Measurements from ENCODE around the gene SLC35E1.
"Not testable (repeated sequence)": the region's sequence is repeated elsewhere in the genome, so short reads cannot be mapped to it uniquely, and the experiment has no call there.

SLC35E1 gene

GRCh38 chr19:16506961-16507360 lies 65.3 kb downstream of the SLC35E1 start:
- Histone ChIP-seq H3K4me3 (ENCODE audit: low read length) (no peak overlapping the region), H3K79me2 (ENCODE audit: low read length) (no peaks in the 10 kb centered on the region), H2AFZ (ENCODE audit: low read length) (no peak overlapping the region), H3K9ac (ENCODE audit: low read length) (no peak overlapping the region), H4K20me1 (ENCODE audit: insufficient read depth, low read length) (no peaks in the 10 kb centered on the region), H3K4me2 (ENCODE audit: low read depth, low read length) (no peak overlapping the region), H3K4me1 (ENCODE audit: low read length) (no peaks in the 10 kb centered on the region), H3K27me3 (replicated peaks; ENCODE audit: insufficient read depth, low read length) (no peaks in the 10 kb centered on the region), H3K9me2 (replicated peaks; ENCODE audit: insufficient read depth, low read length) (no peaks in the 10 kb centered on the region), H3K36me3 (replicated peaks; ENCODE audit: insufficient read depth, low read length) (no peaks in the 10 kb centered on the region), H3K9me3 (replicated peaks; ENCODE audit: insufficient read depth, low read length) (no peaks in the 10 kb centered on the region), H3F3A (ENCODE audit: insufficient read depth, low read length) (no peaks in the 10 kb centered on the region), H3K27ac (ENCODE audit: low read length) (no peak overlapping the region)
- TF ChIP-seq CTCF (IDR thresholded peaks at IDR 0.05; ENCODE audit: low read length) = no peak
- TF ChIP-seq EZH2 (optimal IDR thresholded peaks at IDR 0.05; ENCODE audit: low read depth, low read length) = no peak
- no peak for TF ChIP-seq EZH2phosphoT487 (IDR thresholded peaks at IDR 0.05; ENCODE audit: low read length)
- no peak for DNase-seq

- not testable (repeated sequence) for H3K27ac ChIP-seq (ENCODE audit: low read length); H3K27me3 ChIP-seq (replicated peaks; ENCODE audit: insufficient read depth, low read length); H3K4me1 ChIP-seq (ENCODE audit: low read length); H3K9me3 ChIP-seq (replicated peaks; ENCODE audit: insufficient read depth, low read length); H3K4me2 ChIP-seq (ENCODE audit: low read depth, low read length); H3K4me3 ChIP-seq (ENCODE audit: low read length); H3K9me2 ChIP-seq (replicated peaks; ENCODE audit: insufficient read depth, low read length); H3K36me3 ChIP-seq (replicated peaks; ENCODE audit: insufficient read depth, low read length); DNase-seq; H3F3A ChIP-seq (ENCODE audit: insufficient read depth, low read length); H4K20me1 ChIP-seq (ENCODE audit: insufficient read depth, low read length); H3K79me2 ChIP-seq (ENCODE audit: low read length); H2AFZ ChIP-seq (ENCODE audit: low read length); H3K9ac ChIP-seq (ENCODE audit: low read length)
Measured at GRCh38 chr19:16506161-16506560, 66.1 kb downstream of the SLC35E1 start.

- no peaks in the 10 kb centered on the region for H3K79me2 ChIP-seq (ENCODE audit: low read length)
- no peaks in the 10 kb centered on the region for H4K20me1 ChIP-seq (ENCODE audit: insufficient read depth, low read length)
- no peaks in the 10 kb centered on the region for H3K27me3 ChIP-seq (replicated peaks; ENCODE audit: insufficient read depth, low read length)
- H3K9me2 ChIP-seq (replicated peaks; ENCODE audit: insufficient read depth, low read length) = no peaks in the 10 kb centered on the region
- H2AFZ ChIP-seq (ENCODE audit: low read length) = no peak overlapping the region
- no peaks in the 10 kb centered on the region for H3F3A ChIP-seq (ENCODE audit: insufficient read depth, low read length)
- no peak overlapping the region for H3K27ac ChIP-seq (ENCODE audit: low read length)
- DNase-seq = no peak
- H3K36me3 ChIP-seq (replicated peaks; ENCODE audit: insufficient read depth, low read length) = no peaks in the 10 kb centered on the region
- H3K4me2 ChIP-seq (ENCODE audit: low read depth, low read length) = no peak overlapping the region
- no peak overlapping the region for H3K4me3 ChIP-seq (ENCODE audit: low read length)
- no peak overlapping the region for H3K9ac ChIP-seq (ENCODE audit: low read length)
- TF ChIP-seq EZH2 (optimal IDR thresholded peaks at IDR 0.05; ENCODE audit: low read depth, low read length) = no peak
- no peak for TF ChIP-seq CTCF (IDR thresholded peaks at IDR 0.05; ENCODE audit: low read length)
- no peak for TF ChIP-seq EZH2phosphoT487 (IDR thresholded peaks at IDR 0.05; ENCODE audit: low read length)
- no peaks in the 10 kb centered on the region for H3K4me1 ChIP-seq (ENCODE audit: low read length)
- no peaks in the 10 kb centered on the region for H3K9me3 ChIP-seq (replicated peaks; ENCODE audit: insufficient read depth, low read length)
Measured at GRCh38 chr19:16504271-16504670, 67.9 kb downstream of the SLC35E1 start.

All from MM.1S (cell line).